ENCODE measurements around the gene CPEB2. TPM values are rescaled to one million over a fixed set of nuclear protein-coding genes. Genes with fewer than 3 reads are reported as not detected.

CPEB2 gene
- total RNA-seq, 2 experiments from 2014 or later, result 14.3 to 14.8 TPM

GRCh38 chr4:15018361-15018760 is 16.1 kb downstream of the CPEB2 start:
- Mint-ChIP-seq H3K4me3 (no peak overlapping the region), H3K27ac (peak overlapping the region; percentile 59), H3K4me1 (peaks cover 40% of the 10 kb centered on the region), H3K9me3 (ENCODE audit: low read depth) (no peaks in the 10 kb centered on the region), H3K27me3 (no peaks in the 10 kb centered on the region), H3K36me3 (peaks cover 38% of the 10 kb centered on the region)
- no peak for DNase-seq
- CTCF ChIA-PET, result no interaction called here
- ATAC-seq, result no peak

GRCh38 chr4:15020502-15021286 is 18.4 kb downstream of the CPEB2 start:
- CTCF ChIA-PET, result interaction anchor here (0.6 to 1.5 kb wide), 2 partner anchors 11 to 20 kb away, joined by 3 read pairs; no protein-coding TSS in a partner anchor
- Mint-ChIP-seq H3K4me3 (no peak overlapping the region), H3K9me3 (ENCODE audit: low read depth) (no peaks in the 10 kb centered on the region), H3K36me3 (peaks cover 43% of the 10 kb centered on the region), H3K27me3 (no peaks in the 10 kb centered on the region), H3K27ac (no peak overlapping the region), H3K4me1 (peaks cover 38% of the 10 kb centered on the region)
- ATAC-seq (no peak), DNase-seq (no peak)

GRCh38 chr4:15021311-15021710 is 19.0 kb downstream of the CPEB2 start:
- Mint-ChIP-seq H3K4me1 (peaks cover 36% of the 10 kb centered on the region), H3K27me3 (no peaks in the 10 kb centered on the region), H3K27ac (peak overlapping the region; percentile 2), H3K4me3 (no peak overlapping the region), H3K9me3 (ENCODE audit: low read depth) (no peaks in the 10 kb centered on the region), H3K36me3 (peaks cover 39% of the 10 kb centered on the region)
- ATAC-seq, result no peak
- CTCF ChIA-PET, result interaction anchor here (0.6 to 1.5 kb wide), 2 partner anchors 11 to 20 kb away, joined by 3 read pairs; no protein-coding TSS in a partner anchor
- no peak for DNase-seq

GRCh38 chr4:15021946-15022345 is 19.7 kb downstream of the CPEB2 start:
- DNase-seq (no peak), ATAC-seq (no peak)
- Mint-ChIP-seq H3K4me3 (no peak overlapping the region), H3K36me3 (peaks cover 38% of the 10 kb centered on the region), H3K27me3 (no peaks in the 10 kb centered on the region), H3K27ac (peak overlapping the region; percentile 32), H3K4me1 (peaks cover 35% of the 10 kb centered on the region), H3K9me3 (ENCODE audit: low read depth) (no peaks in the 10 kb centered on the region)
- CTCF ChIA-PET, result no interaction called here

GRCh38 chr4:15024386-15024785 is 22.1 kb downstream of the CPEB2 start:
- peaks cover 24% of the 10 kb centered on the region for H3K4me1 Mint-ChIP-seq
- ATAC-seq (no peak), DNase-seq (no peak)
- no peaks in the 10 kb centered on the region for H3K9me3 Mint-ChIP-seq (ENCODE audit: low read depth)
- no peak overlapping the region for H3K4me3 Mint-ChIP-seq
- CTCF ChIA-PET, result no interaction called here
- peaks cover 43% of the 10 kb centered on the region for H3K36me3 Mint-ChIP-seq
- no peaks in the 10 kb centered on the region for H3K27me3 Mint-ChIP-seq
- no peak overlapping the region for H3K27ac Mint-ChIP-seq

- H3K9me3 Mint-ChIP-seq (ENCODE audit: low read depth), result no peaks in the 10 kb centered on the region
- no peak for DNase-seq
- no peak for ATAC-seq
- no peak overlapping the region for H3K27ac Mint-ChIP-seq
- H3K36me3 Mint-ChIP-seq, result peaks cover 34% of the 10 kb centered on the region
- no peak overlapping the region for H3K4me3 Mint-ChIP-seq
- H3K27me3 Mint-ChIP-seq, result no peaks in the 10 kb centered on the region
- CTCF ChIA-PET, result interaction anchor here (0.9 kb wide), 1 partner anchor 24 kb away, joined by 3 read pairs; no protein-coding TSS in a partner anchor
- H3K4me1 Mint-ChIP-seq, result peaks cover 19% of the 10 kb centered on the region
Measured at GRCh38 chr4:15025693-15026092, 23.4 kb downstream of the CPEB2 start.

GRCh38 chr4:15027921-15028435 is 25.7 kb downstream of the CPEB2 start:
- no peaks in the 10 kb centered on the region for H3K27me3 Mint-ChIP-seq
- CTCF ChIA-PET, result interaction anchor here (1.5 kb wide), 1 partner anchor 27 kb away, joined by 4 read pairs; no protein-coding TSS in a partner anchor
- no peaks in the 10 kb centered on the region for H3K9me3 Mint-ChIP-seq (ENCODE audit: low read depth)
- DNase-seq (no peak), ATAC-seq (no peak)
- no peak overlapping the region for H3K4me3 Mint-ChIP-seq
- H3K36me3 Mint-ChIP-seq, result peaks cover 27% of the 10 kb centered on the region
- peaks cover 8% of the 10 kb centered on the region for H3K4me1 Mint-ChIP-seq
- no peak overlapping the region for H3K27ac Mint-ChIP-seq

- ATAC-seq (no peak), DNase-seq (no peak)
- CTCF ChIA-PET, result no interaction called here
- Mint-ChIP-seq H3K27me3 (no peaks in the 10 kb centered on the region), H3K36me3 (peaks cover 36% of the 10 kb centered on the region), H3K4me3 (no peak overlapping the region), H3K9me3 (ENCODE audit: low read depth) (no peaks in the 10 kb centered on the region), H3K27ac (no peak overlapping the region), H3K4me1 (peaks cover 20% of the 10 kb centered on the region)
Measured at GRCh38 chr4:15031197-15031596, 28.9 kb downstream of the CPEB2 start.

GRCh38 chr4:15031993-15032675 is 29.9 kb downstream of the CPEB2 start:
- Mint-ChIP-seq H3K27ac (no peak overlapping the region), H3K9me3 (ENCODE audit: low read depth) (no peaks in the 10 kb centered on the region), H3K27me3 (no peaks in the 10 kb centered on the region), H3K4me3 (no peak overlapping the region), H3K36me3 (peaks cover 36% of the 10 kb centered on the region), H3K4me1 (peaks cover 20% of the 10 kb centered on the region)
- CTCF ChIA-PET, result no interaction called here
- ATAC-seq, result no peak
- DNase-seq, result no peak

- ATAC-seq, result no peak
- CTCF ChIA-PET, result no interaction called here
- no peaks in the 10 kb centered on the region for H3K27me3 Mint-ChIP-seq
- H3K36me3 Mint-ChIP-seq, result peaks cover 28% of the 10 kb centered on the region
- DNase-seq, result no peak
- peak overlapping the region; percentile 17 for H3K27ac Mint-ChIP-seq
- no peak overlapping the region for H3K4me3 Mint-ChIP-seq
- no peaks in the 10 kb centered on the region for H3K9me3 Mint-ChIP-seq (ENCODE audit: low read depth)
- peaks cover 18% of the 10 kb centered on the region for H3K4me1 Mint-ChIP-seq
Measured at GRCh38 chr4:15034071-15034764, 31.9 kb downstream of the CPEB2 start.

GRCh38 chr4:15035159-15035558 is 32.9 kb downstream of the CPEB2 start:
- Mint-ChIP-seq H3K4me1 (peaks cover 13% of the 10 kb centered on the region), H3K9me3 (ENCODE audit: low read depth) (no peaks in the 10 kb centered on the region), H3K27me3 (no peaks in the 10 kb centered on the region), H3K27ac (no peak overlapping the region), H3K36me3 (peaks cover 26% of the 10 kb centered on the region), H3K4me3 (no peak overlapping the region)
- CTCF ChIA-PET, result no interaction called here
- ATAC-seq (peak; percentile 36), DNase-seq (no peak)

- Mint-ChIP-seq H3K4me3 (no peak overlapping the region), H3K9me3 (ENCODE audit: low read depth) (no peaks in the 10 kb centered on the region), H3K27me3 (no peaks in the 10 kb centered on the region), H3K4me1 (peaks cover 12% of the 10 kb centered on the region), H3K36me3 (peaks cover 28% of the 10 kb centered on the region), H3K27ac (no peak overlapping the region)
- no peak for ATAC-seq
- DNase-seq, result no peak
- CTCF ChIA-PET, result interaction anchor here (0.8 kb wide), 1 partner anchor 38 kb away, joined by 3 read pairs; no protein-coding TSS in a partner anchor
Measured at GRCh38 chr4:15037923-15038541, 35.8 kb downstream of the CPEB2 start.

- H3K4me1 Mint-ChIP-seq, result no peaks in the 10 kb centered on the region
- CTCF ChIA-PET, result interaction anchor here (1.4 kb wide), 1 partner anchor 37 kb away, joined by 3 read pairs; no protein-coding TSS in a partner anchor
Measured at GRCh38 chr4:15040916-15041463, 38.7 kb downstream of the CPEB2 start.

More at GRCh38 chr4:15040916-15041463, 38.7 kb downstream of the CPEB2 start:
- Mint-ChIP-seq H3K27ac (no peak overlapping the region), H3K4me3 (no peak overlapping the region), H3K36me3 (peaks cover 10% of the 10 kb centered on the region), H3K9me3 (ENCODE audit: low read depth) (no peaks in the 10 kb centered on the region), H3K27me3 (no peaks in the 10 kb centered on the region)
- no peak for ATAC-seq
- DNase-seq, result no peak
